Neuron (in vitro differentiated cells): ENCODE data around the gene SDS.

Experiments
- H2AFZ ChIP-seq: one replicate; pipeline ENCODE4 v1.6.1; 2013; ENCODE audit warnings: low read depth, mild to moderate bottlenecking, inconsistent platforms, low read length, moderate library complexity
- H3K27me3 ChIP-seq: one replicate; pipeline ENCODE4 v1.6.1; 2013; ENCODE audit warnings: low read length; ENCODE audit not compliant: insufficient read depth
- H3K36me3 ChIP-seq: one replicate; pipeline ENCODE4 v1.6.1; 2013; ENCODE audit warnings: low read length; ENCODE audit not compliant: insufficient read depth
- H3K4me1 ChIP-seq: one replicate; pipeline ENCODE4 v1.6.1; 2013; ENCODE audit warnings: low read length; ENCODE audit not compliant: insufficient read depth
- H3K4me3 ChIP-seq: 2 replicates; pipeline ENCODE4 v1.5.1; 2013; ENCODE audit warnings: mild to moderate bottlenecking, low read length, moderate library complexity
- H3K9me3 ChIP-seq: one replicate; pipeline ENCODE4 v1.6.1; 2013; ENCODE audit warnings: low read length

Gene SDS

DNA sequence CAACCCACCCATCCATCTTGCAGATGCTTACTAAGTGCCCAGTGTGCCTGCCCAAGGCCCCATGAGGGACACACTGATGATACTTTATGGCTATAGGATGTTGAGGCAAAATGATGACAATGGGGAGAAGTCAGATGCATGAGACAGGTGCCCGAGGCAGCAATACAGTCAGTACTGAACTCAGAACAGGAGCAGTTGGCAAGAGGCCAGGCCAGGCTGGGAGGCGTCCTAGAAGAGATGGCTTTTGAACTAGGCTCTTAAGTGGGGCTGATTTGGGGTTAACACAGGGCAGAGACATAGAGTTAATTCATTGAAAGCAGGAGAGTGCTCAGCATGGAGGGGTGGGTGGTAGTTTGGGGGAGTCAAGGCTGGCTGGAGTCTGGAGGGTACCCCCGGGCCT, 29.7 kb downstream of the SDS start:
- no peaks in the 10 kb centered on the region for H3K9me3 ChIP-seq
- H3K4me3 ChIP-seq = no peak overlapping the region
- H3K36me3 ChIP-seq = peaks cover 39% of the 10 kb centered on the region
- H3K4me1 ChIP-seq = no peaks in the 10 kb centered on the region
- H3K27me3 ChIP-seq = no peaks in the 10 kb centered on the region
- no peak overlapping the region for H2AFZ ChIP-seq

DNA sequence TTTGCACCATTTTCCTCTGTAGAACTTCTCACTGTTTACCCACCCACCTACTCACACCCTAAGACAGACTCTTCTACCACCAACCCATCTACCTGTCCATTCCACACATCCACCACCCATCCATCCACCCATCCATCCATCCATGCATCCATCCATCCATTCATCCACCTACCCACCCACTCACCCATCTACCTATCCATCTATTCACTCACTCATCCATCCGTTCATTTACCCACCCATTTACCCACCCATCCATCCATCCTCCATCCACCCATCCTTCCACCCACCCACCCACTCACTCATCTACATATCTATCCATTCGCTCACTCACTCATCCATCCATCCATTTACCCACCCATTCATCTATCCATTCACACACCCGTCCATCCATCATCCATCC, 30.2 kb downstream of the SDS start:
- Histone ChIP-seq H3K36me3 (peaks cover 39% of the 10 kb centered on the region), H3K4me3 (no peak overlapping the region), H2AFZ (no peak overlapping the region), H3K27me3 (no peaks in the 10 kb centered on the region), H3K4me1 (no peaks in the 10 kb centered on the region), H3K9me3 (no peaks in the 10 kb centered on the region)

DNA sequence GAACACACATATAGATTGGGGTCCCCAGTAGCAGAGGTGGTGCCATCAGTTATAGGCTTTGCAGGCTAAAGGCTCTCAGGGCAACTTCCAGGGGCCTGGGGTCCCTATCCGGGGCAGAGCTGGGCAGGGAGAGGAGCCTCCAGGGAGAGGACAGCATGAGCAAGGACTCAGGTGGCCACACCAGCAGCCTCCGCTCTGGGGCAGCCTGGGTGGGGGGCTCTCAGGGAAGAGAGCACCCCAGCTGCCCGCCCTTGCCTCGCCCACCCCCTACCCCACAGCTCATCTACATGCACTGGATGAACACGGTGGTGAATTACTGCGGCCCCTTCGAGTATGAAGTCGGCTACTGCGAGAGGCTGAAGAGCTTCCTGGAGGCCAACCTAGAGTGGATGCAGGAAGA, 31.3 kb downstream of the SDS start:
- Histone ChIP-seq H3K27me3 (no peaks in the 10 kb centered on the region), H3K36me3 (peaks cover 39% of the 10 kb centered on the region), H3K4me1 (no peaks in the 10 kb centered on the region), H3K9me3 (no peaks in the 10 kb centered on the region), H2AFZ (no peak overlapping the region), H3K4me3 (no peak overlapping the region)

DNA sequence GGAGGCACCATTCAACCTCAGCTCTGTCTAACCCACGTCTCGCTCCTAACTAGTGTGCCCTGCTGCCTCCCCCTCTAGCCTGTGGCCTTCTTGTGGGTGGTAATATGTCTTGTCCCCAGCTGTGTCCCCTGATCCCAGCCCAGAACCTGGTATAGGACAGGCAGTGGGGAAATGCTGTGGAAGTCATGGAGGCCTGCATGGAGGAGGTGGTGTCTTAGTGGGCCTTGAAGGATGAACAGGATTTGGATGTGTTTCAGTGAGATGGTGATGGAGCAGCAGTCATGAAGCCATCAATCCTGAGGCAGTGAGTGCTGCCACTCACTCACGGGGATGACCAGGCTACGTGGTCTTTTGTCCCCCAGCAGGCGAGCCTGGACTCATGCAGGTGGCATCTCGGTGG, 31.9 kb downstream of the SDS start:
- Histone ChIP-seq H3K36me3 (peaks cover 35% of the 10 kb centered on the region), H2AFZ (no peak overlapping the region), H3K9me3 (no peaks in the 10 kb centered on the region), H3K27me3 (no peaks in the 10 kb centered on the region), H3K4me3 (no peak overlapping the region), H3K4me1 (no peaks in the 10 kb centered on the region)

DNA sequence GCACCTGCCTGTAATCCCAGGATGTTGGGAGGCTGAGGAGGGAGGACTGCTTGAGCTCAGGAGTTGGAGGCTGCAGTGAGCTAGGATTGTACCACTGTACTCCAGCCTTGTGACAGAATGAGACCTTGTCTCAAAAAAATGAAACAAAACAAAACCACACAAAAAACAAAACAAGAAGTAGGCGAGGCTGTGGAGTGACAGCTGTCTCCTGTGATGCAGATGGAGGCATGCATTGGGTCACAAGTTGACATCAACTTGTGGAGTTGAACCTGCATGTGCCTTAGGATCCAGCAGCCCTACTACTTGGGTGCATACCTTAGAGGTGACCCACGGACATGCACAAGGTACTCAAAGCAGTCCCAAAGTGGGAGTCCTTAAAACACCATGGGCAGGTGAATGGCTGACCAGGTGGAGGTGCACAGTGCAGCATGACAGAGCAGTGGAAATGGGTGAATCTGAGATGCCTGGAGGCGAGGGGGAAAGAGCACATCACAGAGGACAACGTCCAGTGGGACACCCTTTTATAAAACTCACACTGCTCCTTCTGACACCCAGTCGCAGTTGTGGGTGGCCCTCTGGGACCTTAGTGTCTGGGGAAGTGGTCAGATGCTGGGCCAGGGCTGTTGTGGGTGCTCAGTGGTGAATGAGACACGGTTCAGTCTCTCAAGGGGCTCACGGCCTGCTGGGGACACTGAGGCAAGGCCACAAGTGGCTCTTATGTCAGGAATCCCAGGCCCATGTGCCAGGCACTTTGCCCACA, 32.6 kb downstream of the SDS start:
- Histone ChIP-seq H2AFZ (no peak overlapping the region), H3K9me3 (no peaks in the 10 kb centered on the region), H3K4me3 (no peak overlapping the region), H3K4me1 (no peaks in the 10 kb centered on the region), H3K27me3 (no peaks in the 10 kb centered on the region), H3K36me3 (peaks cover 32% of the 10 kb centered on the region)

DNA sequence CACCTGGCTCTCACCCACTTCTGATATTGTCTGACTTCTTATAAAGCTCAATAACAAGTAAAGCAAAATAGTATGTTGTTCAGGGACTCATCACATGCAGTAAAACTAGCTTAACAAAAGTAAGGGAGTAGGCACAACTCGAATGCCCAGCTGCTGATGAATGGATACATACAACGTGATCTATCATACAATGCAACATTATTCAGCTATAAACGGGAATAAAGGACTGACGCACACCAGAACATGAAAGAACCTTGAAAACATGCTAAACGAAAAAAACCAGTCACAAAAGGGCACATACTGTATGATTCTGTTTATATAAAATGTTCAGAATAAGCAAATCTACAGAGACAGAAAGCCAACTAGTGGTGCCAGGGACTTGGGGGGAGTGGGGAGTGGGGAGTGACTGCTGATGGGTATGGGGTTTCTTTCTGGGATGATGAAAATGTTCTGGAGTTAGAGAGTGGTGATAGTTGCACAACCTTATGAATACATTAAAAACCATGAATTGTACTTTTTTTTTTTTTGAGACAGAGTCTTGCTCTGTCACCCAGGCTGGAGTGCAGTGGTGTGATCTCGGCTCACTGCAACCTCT, 34.2 kb downstream of the SDS start:
- H3K4me1 ChIP-seq = no peaks in the 10 kb centered on the region
- H2AFZ ChIP-seq = no peak overlapping the region
- H3K27me3 ChIP-seq = no peaks in the 10 kb centered on the region
- no peaks in the 10 kb centered on the region for H3K9me3 ChIP-seq
- peaks cover 33% of the 10 kb centered on the region for H3K36me3 ChIP-seq
- H3K4me3 ChIP-seq = no peak overlapping the region

DNA sequence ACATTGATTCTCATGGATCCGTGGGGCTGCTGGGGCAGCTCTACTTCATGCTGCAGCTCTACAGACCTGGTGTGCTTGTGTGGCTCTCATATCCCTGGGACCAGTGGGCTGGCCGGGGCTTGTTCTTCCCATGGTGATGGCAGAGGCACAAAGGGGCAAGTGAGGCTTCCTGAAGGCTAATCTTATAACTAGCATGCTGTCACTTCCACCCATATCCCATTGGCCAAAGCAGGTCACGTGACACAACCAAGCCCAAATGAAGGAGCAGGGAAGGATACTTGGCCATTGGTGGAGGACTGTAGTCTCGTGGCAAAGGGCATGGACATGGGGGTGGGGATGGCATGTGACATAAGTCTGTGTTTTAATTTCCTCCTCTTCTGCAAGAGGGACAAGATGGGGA, 35.4 kb downstream of the SDS start:
- H2AFZ ChIP-seq = no peak overlapping the region
- peaks cover 27% of the 10 kb centered on the region for H3K36me3 ChIP-seq
- no peaks in the 10 kb centered on the region for H3K9me3 ChIP-seq
- no peaks in the 10 kb centered on the region for H3K27me3 ChIP-seq
- no peaks in the 10 kb centered on the region for H3K4me1 ChIP-seq
- H3K4me3 ChIP-seq = no peak overlapping the region

DNA sequence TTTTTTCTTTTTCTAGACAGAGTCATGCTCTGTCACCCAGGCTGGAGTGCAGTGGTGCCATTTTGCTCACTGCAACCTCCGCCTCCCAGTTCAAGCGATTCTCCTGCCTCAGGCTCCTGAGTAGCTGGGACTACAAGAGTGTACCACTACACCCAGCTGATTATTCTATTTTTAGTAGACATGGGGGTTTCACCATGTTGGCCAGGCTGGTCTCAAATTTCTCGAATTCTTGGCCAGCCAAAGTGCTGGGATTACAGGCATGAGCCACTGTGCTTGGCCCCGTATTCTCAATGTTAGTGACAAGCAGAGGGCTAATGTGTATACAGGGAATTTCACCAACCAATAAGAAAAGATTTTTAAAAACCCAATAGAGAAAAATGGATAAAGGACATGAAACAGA, 36.9 kb downstream of the SDS start:
- Histone ChIP-seq H2AFZ (no peak overlapping the region), H3K36me3 (peaks cover 14% of the 10 kb centered on the region), H3K4me1 (no peaks in the 10 kb centered on the region), H3K9me3 (no peaks in the 10 kb centered on the region), H3K27me3 (no peaks in the 10 kb centered on the region), H3K4me3 (no peak overlapping the region)

DNA sequence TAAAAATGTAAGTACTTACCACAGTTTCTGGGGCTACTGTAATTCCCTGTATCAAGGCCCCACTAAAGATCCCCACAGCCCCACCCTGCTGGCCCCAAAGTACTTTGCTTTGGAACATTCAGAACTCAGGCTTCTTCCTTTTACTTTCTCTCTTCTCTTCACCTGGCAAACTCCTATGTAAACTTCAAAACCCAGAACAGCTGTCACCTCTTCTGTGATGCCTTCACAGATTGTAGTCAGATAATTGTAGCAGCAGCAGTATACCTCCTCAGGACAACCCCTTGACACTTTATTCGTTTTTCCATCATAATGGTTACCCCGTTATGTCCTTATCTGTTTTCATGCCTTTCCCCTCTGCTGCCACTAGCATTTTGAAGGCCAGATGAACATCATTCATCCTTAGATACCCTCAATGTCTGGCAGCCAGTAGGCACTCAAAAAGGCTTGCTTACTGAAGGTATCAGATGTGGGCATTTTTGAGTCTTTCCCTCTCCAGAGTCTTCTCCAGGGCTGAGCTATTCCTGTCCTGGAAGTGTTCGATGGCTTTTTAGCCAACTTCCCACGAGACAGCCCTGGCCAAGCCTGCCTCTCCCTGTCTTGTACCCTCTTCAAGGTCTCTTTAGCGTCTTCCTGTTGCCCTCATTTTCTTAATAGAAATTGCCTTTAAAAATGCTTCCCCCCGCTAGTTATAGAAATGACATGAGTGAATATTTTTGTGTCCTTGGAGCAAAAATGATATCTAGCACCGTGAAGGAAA, 37.9 kb downstream of the SDS start:
- peaks cover 12% of the 10 kb centered on the region for H3K36me3 ChIP-seq
- H3K9me3 ChIP-seq = no peaks in the 10 kb centered on the region
- H3K4me3 ChIP-seq = no peak overlapping the region
- H3K27me3 ChIP-seq = no peaks in the 10 kb centered on the region
- H3K4me1 ChIP-seq = no peaks in the 10 kb centered on the region
- no peak overlapping the region for H2AFZ ChIP-seq

DNA sequence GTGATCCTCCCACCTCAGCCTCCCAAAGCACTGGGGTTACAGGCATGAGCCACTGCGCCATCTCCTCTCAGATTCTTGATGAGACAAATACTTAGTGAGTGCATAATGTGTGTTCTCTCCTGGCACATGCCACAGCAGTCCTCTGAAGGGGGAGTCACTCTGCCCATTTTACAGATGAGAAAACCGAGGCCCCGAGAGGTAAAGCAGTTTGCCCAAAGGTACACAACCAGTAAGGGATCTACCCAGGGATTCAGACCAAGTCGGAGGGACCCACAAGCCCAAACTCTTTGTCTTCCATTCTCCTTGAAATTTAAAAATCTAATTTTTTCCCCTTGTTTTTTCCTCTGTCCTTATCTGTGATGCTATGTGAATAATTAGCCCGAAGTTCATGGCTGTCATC, 39.0 kb downstream of the SDS start:
- Histone ChIP-seq H3K4me1 (peaks cover 1% of the 10 kb centered on the region), H3K27me3 (no peaks in the 10 kb centered on the region), H3K4me3 (no peak overlapping the region), H3K9me3 (no peaks in the 10 kb centered on the region), H2AFZ (no peak overlapping the region), H3K36me3 (peaks cover 14% of the 10 kb centered on the region)

DNA sequence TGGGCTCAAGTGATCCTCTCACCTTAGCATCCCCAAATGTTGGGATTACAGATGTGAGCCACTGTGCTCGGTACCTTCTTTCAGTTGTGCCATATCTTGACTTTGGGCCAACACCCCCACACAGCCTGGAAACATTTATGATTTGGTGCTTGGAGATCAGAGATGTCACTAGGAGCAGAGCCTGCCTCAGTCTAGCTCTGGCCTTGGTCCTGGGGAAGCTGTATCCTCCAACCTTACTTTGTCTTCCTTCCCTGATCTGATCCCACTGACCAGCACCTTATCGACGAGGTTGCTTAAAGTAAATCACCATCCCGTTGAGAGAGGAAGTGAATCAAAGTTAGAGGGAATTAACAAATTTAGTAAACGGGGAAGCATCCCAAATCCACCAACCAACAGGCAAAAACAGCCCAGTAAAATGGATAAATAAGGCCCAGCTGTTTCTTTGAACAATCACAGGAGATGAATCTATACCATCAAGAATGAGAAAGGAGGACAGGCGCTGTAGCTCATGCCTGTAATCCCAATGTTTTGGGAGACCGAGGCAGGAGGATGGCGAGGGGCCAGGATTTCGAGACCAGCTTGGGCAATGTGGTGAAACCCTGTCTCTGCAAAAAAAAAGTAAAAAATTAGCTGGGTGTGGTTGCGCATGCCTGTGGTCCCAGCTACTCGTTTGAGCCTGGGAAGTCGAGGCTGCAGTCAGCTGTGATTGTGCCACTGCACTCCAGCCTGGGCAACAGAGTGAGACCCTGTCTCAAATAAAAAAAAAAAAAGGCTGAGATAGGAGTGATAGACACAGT, 41.9 kb downstream of the SDS start:
- Histone ChIP-seq H3K9me3 (no peaks in the 10 kb centered on the region), H3K4me3 (no peak overlapping the region), H3K27me3 (no peaks in the 10 kb centered on the region), H3K36me3 (peaks cover 12% of the 10 kb centered on the region), H2AFZ (no peak overlapping the region), H3K4me1 (peaks cover 9% of the 10 kb centered on the region)

DNA sequence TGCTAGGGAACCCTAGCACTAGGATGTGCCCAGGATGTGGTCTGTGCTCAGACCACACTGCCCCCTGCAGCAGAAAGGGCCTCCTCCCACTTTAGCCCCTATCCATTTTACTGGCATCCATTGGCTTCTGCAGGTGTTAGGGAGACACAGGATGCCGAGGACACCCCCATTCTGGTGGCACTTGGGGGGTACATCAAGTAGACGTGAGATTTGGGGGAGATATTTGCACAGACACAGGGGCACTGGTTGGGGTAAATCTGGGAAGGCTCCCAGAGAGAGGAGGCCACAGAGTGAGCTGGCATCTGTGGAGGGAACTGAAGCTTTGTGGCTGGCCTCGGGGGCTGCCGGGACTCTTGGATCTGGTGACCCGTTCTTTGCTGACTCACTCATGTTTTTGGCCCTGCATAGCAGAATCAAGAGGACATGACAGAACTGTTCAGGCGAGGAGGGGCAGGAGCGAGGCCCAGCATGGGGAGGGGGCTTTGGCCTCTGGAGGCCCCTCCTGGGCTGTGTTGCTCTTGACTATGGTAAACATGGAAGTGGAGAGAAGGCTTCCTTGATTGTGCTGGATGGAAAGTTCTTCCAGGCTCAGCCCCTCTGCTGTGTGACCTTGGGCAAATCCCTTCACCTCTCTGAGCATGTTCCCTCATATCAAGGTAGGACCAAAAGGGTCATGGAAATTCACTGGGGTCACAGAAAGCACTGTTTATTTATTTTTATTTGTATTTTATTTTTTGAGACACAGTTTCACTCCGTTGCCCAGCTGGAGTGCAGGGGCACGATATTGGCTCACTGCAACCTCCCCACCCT, 43.5 kb downstream of the SDS start:
- H3K4me3 ChIP-seq = peak overlapping the region; percentile 94
- H3K36me3 ChIP-seq = peaks cover 12% of the 10 kb centered on the region

More for the DNA sequence above, 43.5 kb downstream of the SDS start:
- Histone ChIP-seq H3K4me1 (peaks cover 9% of the 10 kb centered on the region), H2AFZ (no peak overlapping the region), H3K27me3 (no peaks in the 10 kb centered on the region), H3K9me3 (no peaks in the 10 kb centered on the region)
